T-helper 2 cell treated with Interferon-gamma antibody and Interleukin-4, amounts not matched to agents 100 ng/mL and 5 ng/mL, for 36 hours (primary cell): ENCODE measurements around the gene SPCS2. TPM values are rescaled to one million over a fixed set of nuclear protein-coding genes. Genes with fewer than 3 reads are reported as not detected.
"Not testable (repeated sequence)": the region's sequence is repeated elsewhere in the genome, so short reads cannot be mapped to it uniquely, and the experiment has no call there.

Source experiments
- intact Hi-C: fragments of 100-400 bp; cut with micrococcal nuclease; formaldehyde crosslinking; loops from one replicate; pipeline ENCODE4 v1.15.1; 2023
- total RNA-seq: library from RNA; stranded (reverse); gene quantifications from 2 replicates; pipeline ENCODE4 v1.2.3, GENCODE V29; 2022

Gene SPCS2
- total RNA-seq, 1 donor from 2014 or later = 214 TPM

- intact Hi-C loops = no loop called here
Measured at GRCh38 chr11:74990941-74991340, 41.9 kb downstream of the SPCS2 start.

- intact Hi-C loops = no loop called here
Measured at GRCh38 chr11:74992852-74993251, 43.8 kb downstream of the SPCS2 start.

GRCh38 chr11:75000975-75001354 is 51.9 kb downstream of the SPCS2 start:
- intact Hi-C loops = no loop called here

- intact Hi-C loops = no loop called here
Measured at GRCh38 chr11:75001686-75002085, 52.6 kb downstream of the SPCS2 start.

- intact Hi-C loops = no loop called here
Measured at GRCh38 chr11:75002516-75002915, 53.5 kb downstream of the SPCS2 start.

GRCh38 chr11:75004215-75004614 is 55.1 kb downstream of the SPCS2 start:
- intact Hi-C loops = no loop called here

GRCh38 chr11:75011357-75011756 is 62.3 kb downstream of the SPCS2 start:
- intact Hi-C loops = no loop called here

GRCh38 chr11:75011872-75012271 is 62.8 kb downstream of the SPCS2 start:
- intact Hi-C loops = no loop called here

- intact Hi-C loops = no loop called here
Measured at GRCh38 chr11:75013051-75013450, 64.0 kb downstream of the SPCS2 start.

- intact Hi-C loops = no loop called here
Measured at GRCh38 chr11:75014129-75014528, 65.1 kb downstream of the SPCS2 start.

GRCh38 chr11:75019200-75019599 is 70.1 kb downstream of the SPCS2 start:
- intact Hi-C loops = not testable (repeated sequence)

- intact Hi-C loops = loop anchor here (5.0 kb wide), 1 partner anchor 187 kb away; no protein-coding TSS in a partner anchor
Measured at GRCh38 chr11:75020328-75020727, 71.3 kb downstream of the SPCS2 start.

GRCh38 chr11:75022296-75022695 is 73.2 kb downstream of the SPCS2 start:
- intact Hi-C loops = loop anchor here (5.0 kb wide), 1 partner anchor 185 kb away; no protein-coding TSS in a partner anchor

GRCh38 chr11:75022759-75023396 is 73.8 kb downstream of the SPCS2 start:
- intact Hi-C loops = loop anchor here (1.0 to 5.0 kb wide), 2 partner anchors 184 to 225 kb away; no protein-coding TSS in a partner anchor

- intact Hi-C loops = loop anchor here (1.0 to 5.0 kb wide), 2 partner anchors 184 to 225 kb away; no protein-coding TSS in a partner anchor
Measured at GRCh38 chr11:75023446-75024067, 74.5 kb downstream of the SPCS2 start.

- intact Hi-C loops = loop anchor here (5.0 kb wide), 1 partner anchor 183 kb away; no protein-coding TSS in a partner anchor
Measured at GRCh38 chr11:75024068-75024449, 75.0 kb downstream of the SPCS2 start.

GRCh38 chr11:75024764-75025211 is 75.7 kb downstream of the SPCS2 start:
- intact Hi-C loops = loop anchor here (5.0 kb wide), 1 partner anchor 183 kb away; no protein-coding TSS in a partner anchor

- intact Hi-C loops = no loop called here
Measured at GRCh38 chr11:75025561-75025960, 76.5 kb downstream of the SPCS2 start.

- intact Hi-C loops = no loop called here
Measured at GRCh38 chr11:75028321-75028720, 79.3 kb downstream of the SPCS2 start.
